Measurements from ENCODE around the gene KCNJ9. TPM values are rescaled to one million over a fixed set of nuclear protein-coding genes. Genes with fewer than 3 reads are reported as not detected.

KCNJ9 gene
- total and polyA plus RNA-seq, 4 donors = not detected

DNA sequence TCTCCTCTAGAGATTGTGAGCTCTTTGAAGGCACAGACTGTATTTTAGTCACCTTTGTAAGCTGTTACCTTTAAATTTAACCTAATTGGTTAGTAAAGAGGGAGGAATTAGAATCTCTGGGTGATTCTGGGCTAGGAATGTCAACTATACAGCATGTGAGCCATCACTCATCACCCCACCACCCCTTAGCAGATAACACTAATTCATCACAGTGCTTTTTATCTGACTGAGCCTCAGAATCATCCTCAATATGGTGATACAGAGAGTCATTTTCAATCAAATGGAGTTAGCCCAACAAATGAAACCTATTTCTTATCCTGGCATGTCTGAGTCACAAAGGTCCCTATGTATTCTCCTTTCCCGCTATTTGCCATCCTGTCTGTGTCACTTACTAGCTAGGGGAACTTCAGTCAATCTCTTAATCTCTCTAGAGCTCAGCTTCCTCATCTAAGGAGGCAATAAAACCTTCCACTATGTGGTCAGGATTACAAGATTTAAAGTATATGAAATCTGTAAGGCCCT, 24.6 kb upstream of the KCNJ9 start:
- Histone ChIP-seq H3K9ac (ENCODE audit: insufficient read depth in 1 of 2, low read length in 2 of 2) (no peak overlapping the region), H3K36me3 (ENCODE audit: control insufficient read depth in 4 of 4, insufficient read depth in 4 of 4, low read length in 4 of 4) (no peaks in the 10 kb centered on the region), H3K27me3 (ENCODE audit: control insufficient read depth in 3 of 3, insufficient read depth in 3 of 3, low read length in 2 of 3) (peaks cover 0 to 4% (median 0%) of the 10 kb centered on the region in 3 donors), H3K27ac (ENCODE audit: low read depth in 1 of 2, low read length in 1 of 2) (no peak overlapping the region), H3K9me3 (ENCODE audit: control insufficient read depth in 4 of 4, insufficient read depth in 3 of 4, low read length in 3 of 4) (no peaks in the 10 kb centered on the region), H3K4me3 (no peak overlapping the region), H3K4me1 (ENCODE audit: control insufficient read depth in 5 of 5, insufficient read depth in 5 of 5, low read length in 5 of 5) (no peaks in the 10 kb centered on the region)
- DNase-seq (no peak), ATAC-seq (ENCODE audit: insufficient read depth, low FRiP score) (no peak)
- TF ChIP-seq, protein P1, sequence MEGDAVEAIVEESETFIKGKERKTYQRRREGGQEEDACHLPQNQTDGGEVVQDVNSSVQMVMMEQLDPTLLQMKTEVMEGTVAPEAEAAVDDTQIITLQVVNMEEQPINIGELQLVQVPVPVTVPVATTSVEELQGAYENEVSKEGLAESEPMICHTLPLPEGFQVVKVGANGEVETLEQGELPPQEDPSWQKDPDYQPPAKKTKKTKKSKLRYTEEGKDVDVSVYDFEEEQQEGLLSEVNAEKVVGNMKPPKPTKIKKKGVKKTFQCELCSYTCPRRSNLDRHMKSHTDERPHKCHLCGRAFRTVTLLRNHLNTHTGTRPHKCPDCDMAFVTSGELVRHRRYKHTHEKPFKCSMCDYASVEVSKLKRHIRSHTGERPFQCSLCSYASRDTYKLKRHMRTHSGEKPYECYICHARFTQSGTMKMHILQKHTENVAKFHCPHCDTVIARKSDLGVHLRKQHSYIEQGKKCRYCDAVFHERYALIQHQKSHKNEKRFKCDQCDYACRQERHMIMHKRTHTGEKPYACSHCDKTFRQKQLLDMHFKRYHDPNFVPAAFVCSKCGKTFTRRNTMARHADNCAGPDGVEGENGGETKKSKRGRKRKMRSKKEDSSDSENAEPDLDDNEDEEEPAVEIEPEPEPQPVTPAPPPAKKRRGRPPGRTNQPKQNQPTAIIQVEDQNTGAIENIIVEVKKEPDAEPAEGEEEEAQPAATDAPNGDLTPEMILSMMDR (IDR thresholded peaks at IDR 0.05; ENCODE audit: control extremely low read depth, extremely low read depth) = no peak
- WGBS, 2 donors = 67 to 80% methylated on average over 1 of the region's 1 CpG

DNA sequence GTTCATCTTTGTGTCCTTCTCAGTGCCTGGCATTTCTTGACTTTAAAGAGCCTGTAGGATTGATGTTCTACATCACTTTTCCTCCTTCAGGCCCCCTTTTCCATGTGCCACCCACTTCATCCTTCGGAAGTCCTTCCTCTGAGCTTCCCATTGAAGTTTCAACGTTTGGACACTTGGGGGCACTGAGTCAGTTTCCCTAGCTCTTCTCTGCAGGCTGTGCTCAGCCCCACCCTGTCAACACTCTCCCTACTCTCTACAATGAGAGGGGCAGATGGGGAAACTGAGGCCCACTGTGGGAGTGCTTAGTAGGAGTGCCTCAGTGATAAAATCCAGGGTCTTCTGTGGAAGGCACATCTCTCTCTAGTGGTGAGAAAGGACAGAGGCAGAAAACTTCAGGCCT, 23.3 kb upstream of the KCNJ9 start:
- Histone ChIP-seq H3K9ac (ENCODE audit: insufficient read depth in 1 of 2, low read length in 2 of 2) (no peak overlapping the region), H3K27me3 (ENCODE audit: control insufficient read depth in 3 of 3, insufficient read depth in 3 of 3, low read length in 2 of 3) (peaks cover 0 to 4% (median 0%) of the 10 kb centered on the region in 3 donors), H3K4me1 (ENCODE audit: control insufficient read depth in 5 of 5, insufficient read depth in 5 of 5, low read length in 5 of 5) (no peaks in the 10 kb centered on the region), H3K36me3 (ENCODE audit: control insufficient read depth in 4 of 4, insufficient read depth in 4 of 4, low read length in 4 of 4) (no peaks in the 10 kb centered on the region), H3K27ac (ENCODE audit: low read depth in 1 of 2, low read length in 1 of 2) (no peak overlapping the region), H3K4me3 (no peak overlapping the region), H3K9me3 (ENCODE audit: control insufficient read depth in 4 of 4, insufficient read depth in 3 of 4, low read length in 3 of 4) (no peaks in the 10 kb centered on the region)
- 39 to 44% methylated on average over 2 of the region's 2 CpGs for WGBS, 2 donors
- ATAC-seq (ENCODE audit: insufficient read depth, low FRiP score) (no peak), DNase-seq (no peak)
- TF ChIP-seq, protein P1 (IDR thresholded peaks at IDR 0.05; ENCODE audit: control extremely low read depth, extremely low read depth) = no peak

DNA sequence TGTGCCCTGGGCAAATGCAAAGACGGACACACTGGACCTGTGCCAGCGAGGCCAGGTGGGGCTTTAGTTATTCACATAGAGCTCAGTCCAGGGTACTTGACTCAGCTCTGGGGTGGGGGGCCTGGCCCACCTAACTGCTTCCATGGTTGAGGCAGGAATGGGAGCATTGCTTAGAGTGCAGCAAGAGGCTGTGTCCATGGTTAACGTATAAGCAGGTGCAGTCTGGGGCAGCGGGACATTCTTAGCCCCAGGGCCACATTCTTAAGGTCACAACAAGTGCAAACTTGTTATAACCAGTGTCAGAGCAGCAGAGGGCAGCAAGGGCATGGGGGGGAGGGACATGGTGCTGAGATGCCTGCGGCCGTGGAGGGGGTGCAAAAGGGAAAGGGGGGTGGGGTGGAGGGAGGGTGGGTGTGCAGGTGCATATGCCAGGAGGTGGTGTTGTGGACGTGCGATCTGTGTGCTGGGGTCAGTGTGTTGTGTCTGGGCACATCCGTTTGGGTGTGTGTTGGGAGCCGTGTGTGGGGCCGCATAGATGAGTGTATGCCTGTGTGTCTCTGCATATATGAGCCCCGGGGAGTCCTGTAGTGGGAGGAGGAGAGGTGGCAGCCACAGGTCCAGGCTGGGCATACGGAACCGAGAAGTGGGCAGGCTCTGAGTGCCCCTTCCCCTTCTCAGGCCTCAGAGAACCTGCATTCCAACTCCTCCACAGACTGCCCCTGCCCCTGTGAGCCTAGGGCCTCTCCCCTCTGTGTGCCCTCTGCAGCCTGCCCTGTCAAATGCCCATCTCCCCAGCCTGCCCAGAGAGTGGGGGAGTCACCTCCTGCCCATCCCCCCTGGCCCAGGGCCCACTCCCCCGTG, 19.7 kb upstream of the KCNJ9 start:
- Histone ChIP-seq H3K27me3 (ENCODE audit: control insufficient read depth in 3 of 3, insufficient read depth in 3 of 3, low read length in 2 of 3) (peaks cover 0 to 4% (median 0%) of the 10 kb centered on the region in 3 donors), H3K9me3 (ENCODE audit: control insufficient read depth in 4 of 4, insufficient read depth in 3 of 4, low read length in 3 of 4) (no peaks in the 10 kb centered on the region), H3K9ac (ENCODE audit: insufficient read depth in 1 of 2, low read length in 2 of 2) (no peak overlapping the region), H3K27ac (ENCODE audit: low read depth in 1 of 2, low read length in 1 of 2) (no peak overlapping the region), H3K36me3 (ENCODE audit: control insufficient read depth in 4 of 4, insufficient read depth in 4 of 4, low read length in 4 of 4) (no peaks in the 10 kb centered on the region), H3K4me1 (ENCODE audit: control insufficient read depth in 5 of 5, insufficient read depth in 5 of 5, low read length in 5 of 5) (no peaks in the 10 kb centered on the region), H3K4me3 (no peak overlapping the region)
- ATAC-seq (ENCODE audit: insufficient read depth, low FRiP score) (no peak), DNase-seq (no peak)
- TF ChIP-seq, protein P1 (IDR thresholded peaks at IDR 0.05; ENCODE audit: control extremely low read depth, extremely low read depth) = no peak
- 57 to 82% methylated on average over 15 of the region's 15 CpGs for WGBS, 2 donors
